T-helper 2 cell treated with Interferon-gamma antibody and Interleukin-4, amounts not matched to agents 5 μg/mL and 100 μg/mL, for 36 hours (primary cell): ENCODE measurements around the gene PFKFB4.
"Not testable (repeated sequence)": the region's sequence is repeated elsewhere in the genome, so short reads cannot be mapped to it uniquely, and the experiment has no call there.

Source experiments
- DNase-seq: peaks from one replicate; pipeline ENCODE4 v3.0.0; 2021; ENCODE audit warnings: low spot score
- H3K27ac Mint-ChIP-seq: one replicate; pipeline ENCODE4 v1.8.0; 2021; ENCODE audit warnings: mild to moderate bottlenecking, mixed read lengths
- H3K27me3 Mint-ChIP-seq: one replicate; pipeline ENCODE4 v1.8.0; 2021; ENCODE audit warnings: low read depth, mixed read lengths
- H3K36me3 Mint-ChIP-seq: one replicate; pipeline ENCODE4 v1.8.0; 2021; ENCODE audit warnings: low read depth, mixed read lengths
- H3K4me1 Mint-ChIP-seq: one replicate; pipeline ENCODE4 v1.8.0; 2021; ENCODE audit warnings: low read depth, mixed read lengths
- H3K4me3 Mint-ChIP-seq: one replicate; pipeline ENCODE4 v1.8.0; 2022; ENCODE audit warnings: mild to moderate bottlenecking, moderate library complexity, mixed read lengths
- H3K9me3 Mint-ChIP-seq: one replicate; pipeline ENCODE4 v1.8.0; 2021; ENCODE audit warnings: mixed read lengths

PFKFB4 gene

DNA sequence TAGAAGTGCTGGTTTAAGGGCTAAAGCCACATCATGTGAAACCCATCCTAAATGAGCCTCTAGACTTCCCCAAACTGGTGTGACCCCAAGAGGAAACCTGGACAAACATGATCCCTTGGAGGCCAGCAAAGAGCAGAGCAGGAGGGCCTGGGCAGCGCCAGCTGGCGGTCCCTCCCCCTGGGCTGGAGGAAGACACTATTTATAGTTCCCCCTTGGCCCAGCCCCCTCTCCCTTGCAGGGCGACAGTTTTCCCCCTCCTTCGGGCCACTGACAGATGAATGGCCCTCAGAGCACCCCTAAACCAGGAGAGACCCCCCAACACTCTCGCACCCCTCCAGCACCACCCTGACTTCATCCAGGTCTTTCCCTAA lies 4.0 kb upstream of the PFKFB4 start:
- no peak for DNase-seq
- no peaks in the 10 kb centered on the region for H3K36me3 Mint-ChIP-seq
- no peak overlapping the region for H3K27ac Mint-ChIP-seq
- H3K27me3 Mint-ChIP-seq = no peaks in the 10 kb centered on the region
- H3K9me3 Mint-ChIP-seq = no peaks in the 10 kb centered on the region
- peaks cover 26% of the 10 kb centered on the region for H3K4me1 Mint-ChIP-seq
- peak overlapping the region; percentile 35 for H3K4me3 Mint-ChIP-seq

DNA sequence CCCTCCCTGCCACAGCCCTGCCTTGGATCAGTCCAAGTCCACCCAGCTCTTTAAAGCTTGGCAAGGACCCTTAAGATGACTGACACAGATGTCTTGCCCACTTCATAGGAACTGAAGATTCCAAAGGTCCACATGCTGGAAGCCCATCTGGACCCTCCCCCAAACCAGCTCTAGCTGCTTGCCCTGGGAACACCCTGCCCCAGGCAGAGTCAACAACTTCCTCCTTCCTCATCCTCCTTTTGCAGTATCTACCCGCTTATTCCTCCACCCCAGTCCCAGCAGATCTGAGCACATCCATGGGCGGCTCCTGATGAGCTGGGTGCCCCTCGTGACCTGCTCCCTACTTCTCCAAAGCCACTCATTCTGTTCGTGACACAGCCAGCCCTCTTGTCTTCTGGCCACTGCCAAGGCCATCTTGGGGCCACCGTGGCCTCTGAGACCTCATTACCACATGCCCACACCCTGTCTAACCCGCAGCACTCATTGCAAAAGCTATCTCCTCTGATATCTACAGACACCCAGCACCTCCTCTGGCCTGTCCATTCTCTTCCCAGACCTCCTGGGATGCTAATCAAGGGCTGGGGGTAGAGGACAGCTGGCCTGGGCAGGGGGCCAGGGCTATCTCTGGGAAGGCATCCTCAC lies 2.0 kb upstream of the PFKFB4 start:
- H3K27me3 Mint-ChIP-seq = no peaks in the 10 kb centered on the region
- no peak for DNase-seq
- H3K36me3 Mint-ChIP-seq = peaks cover 13% of the 10 kb centered on the region
- H3K4me1 Mint-ChIP-seq = peaks cover 33% of the 10 kb centered on the region
- H3K9me3 Mint-ChIP-seq = no peaks in the 10 kb centered on the region
- H3K27ac Mint-ChIP-seq = peak overlapping the region; percentile 62
- peak overlapping the region; percentile 44 for H3K4me3 Mint-ChIP-seq

DNA sequence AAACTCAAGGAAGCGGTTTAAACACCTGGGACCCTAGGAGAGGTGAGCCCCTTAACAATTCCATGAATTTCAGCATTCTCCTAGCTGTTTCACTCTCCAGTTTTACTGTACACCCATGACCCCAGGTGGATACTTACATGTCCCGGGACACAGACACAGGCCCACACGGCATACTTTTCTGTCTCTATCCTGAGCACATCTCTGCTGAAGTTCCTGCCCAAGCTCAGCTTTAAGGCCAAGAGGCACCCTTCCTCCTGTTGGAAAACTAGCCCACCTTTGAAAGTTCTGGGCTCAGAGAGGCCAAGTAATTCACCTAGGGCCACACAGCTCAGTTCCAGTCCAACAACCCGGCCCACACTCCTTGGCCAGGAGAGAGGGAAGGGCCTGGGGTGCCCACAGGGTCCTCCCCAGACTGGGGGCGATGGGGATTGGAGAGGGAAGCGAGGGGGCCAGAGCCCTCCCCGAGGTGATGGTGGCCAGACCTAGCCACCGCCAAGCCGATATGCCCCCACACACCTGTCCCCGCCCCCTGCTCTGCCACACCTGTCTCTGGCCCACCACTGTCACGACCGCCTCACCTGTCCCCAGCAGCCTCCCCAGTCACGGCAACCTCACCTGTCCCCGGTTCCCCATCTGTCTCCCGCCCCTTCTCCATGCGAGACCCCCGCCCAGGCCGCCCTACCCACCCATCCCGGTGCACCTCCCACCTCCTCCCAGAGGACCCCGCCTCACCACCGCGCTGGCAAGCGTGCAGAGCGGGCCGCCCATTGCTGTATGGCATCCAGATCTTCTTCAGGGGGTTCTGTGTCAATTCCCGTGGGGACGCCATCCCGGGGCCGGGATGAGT lies 431 bp downstream of the PFKFB4 start:
- Mint-ChIP-seq H3K27ac (peak overlapping the region; percentile 86), H3K9me3 (no peaks in the 10 kb centered on the region), H3K4me1 (peaks cover 38% of the 10 kb centered on the region), H3K27me3 (no peaks in the 10 kb centered on the region), H3K4me3 (peak overlapping the region; percentile 89), H3K36me3 (peaks cover 21% of the 10 kb centered on the region)
- no peak for DNase-seq

DNA sequence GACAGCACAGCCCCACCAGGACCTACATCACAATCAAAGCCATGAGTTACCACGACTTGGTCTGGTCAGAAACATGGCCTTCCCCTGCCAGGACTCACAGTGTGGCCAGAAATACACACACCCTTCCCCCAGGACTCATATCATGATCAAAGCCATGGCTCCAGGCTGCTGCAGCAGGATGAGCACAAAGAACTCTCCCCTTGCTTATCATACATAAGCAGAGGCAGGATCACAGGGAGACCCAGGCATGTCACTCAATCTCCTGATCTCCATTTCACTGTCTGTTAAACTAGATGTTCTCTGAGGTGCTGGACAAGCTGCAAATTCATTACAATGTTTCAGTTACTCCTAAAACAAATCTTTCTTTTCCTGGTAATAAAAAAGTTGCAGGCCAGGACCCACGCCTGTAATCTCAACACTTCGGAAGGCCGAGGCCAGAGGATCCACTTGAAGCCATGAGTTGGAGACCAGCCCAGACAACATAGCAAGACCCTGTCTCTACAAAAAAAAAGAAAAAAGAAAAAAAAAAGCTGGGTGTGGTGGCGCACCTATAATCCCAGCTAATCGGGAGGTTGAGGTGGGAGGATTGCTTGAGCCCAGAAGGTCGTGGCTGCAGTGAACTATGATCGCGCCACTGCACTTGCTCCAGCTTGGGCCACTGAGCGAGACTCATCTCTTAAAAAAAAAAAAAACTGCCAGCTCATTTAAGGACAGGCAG lies 1.2 kb downstream of the PFKFB4 start:
- Mint-ChIP-seq H3K9me3 (no peaks in the 10 kb centered on the region), H3K4me1 (peaks cover 36% of the 10 kb centered on the region), H3K27ac (peak overlapping the region; percentile 56), H3K4me3 (peak overlapping the region; percentile 89), H3K36me3 (peaks cover 23% of the 10 kb centered on the region), H3K27me3 (no peaks in the 10 kb centered on the region)
- DNase-seq = no peak

DNA sequence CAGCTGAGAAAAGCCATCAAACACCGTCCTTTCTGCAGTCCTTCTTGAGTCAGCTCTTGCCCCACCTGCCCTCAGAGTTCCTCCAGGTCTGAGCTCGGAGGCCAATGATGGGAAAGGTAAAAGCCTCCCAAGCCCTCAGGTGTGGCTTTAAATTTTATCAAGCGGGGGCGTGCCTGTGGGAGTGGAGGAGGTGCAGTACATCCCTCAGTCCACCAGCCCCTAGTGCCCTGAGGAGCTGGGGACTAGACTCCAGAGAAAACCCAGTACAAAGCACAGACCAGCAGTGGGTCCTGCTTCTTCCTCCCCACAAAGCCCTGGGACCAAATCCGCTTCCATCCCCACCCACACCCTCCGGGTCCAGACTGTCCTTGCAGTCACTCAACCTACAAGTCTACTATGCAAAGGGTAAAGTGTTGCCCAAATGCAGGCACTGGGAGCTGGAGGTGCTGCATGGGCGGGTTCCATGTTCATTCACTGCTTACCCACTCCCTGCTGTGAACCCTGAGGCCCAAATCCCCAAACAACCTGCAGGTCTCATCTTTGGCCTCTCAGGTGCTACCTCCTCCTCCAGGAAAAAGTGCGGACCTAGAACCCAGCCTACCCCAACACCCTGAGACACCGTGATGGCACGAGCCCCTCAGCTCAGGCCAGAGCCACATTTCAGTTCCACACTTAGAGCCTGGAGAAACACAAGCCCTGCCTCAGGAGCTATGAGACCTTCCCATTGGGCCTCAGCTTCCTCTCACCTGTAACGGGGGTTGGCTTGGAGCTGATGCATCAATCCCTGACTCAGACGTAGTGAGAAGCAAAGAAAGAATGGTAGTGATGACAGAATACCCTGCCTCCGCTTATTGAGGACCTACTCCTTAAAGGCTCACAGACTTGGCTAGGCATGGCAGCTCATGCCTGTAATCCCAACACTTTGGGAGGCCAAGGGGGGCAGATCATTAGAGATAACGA lies 2.4 kb downstream of the PFKFB4 start:
- Mint-ChIP-seq H3K4me1 (peaks cover 32% of the 10 kb centered on the region), H3K4me3 (peak overlapping the region; percentile 89), H3K9me3 (no peaks in the 10 kb centered on the region), H3K27me3 (no peaks in the 10 kb centered on the region), H3K36me3 (peaks cover 23% of the 10 kb centered on the region), H3K27ac (no peak overlapping the region)
- no peak for DNase-seq

DNA sequence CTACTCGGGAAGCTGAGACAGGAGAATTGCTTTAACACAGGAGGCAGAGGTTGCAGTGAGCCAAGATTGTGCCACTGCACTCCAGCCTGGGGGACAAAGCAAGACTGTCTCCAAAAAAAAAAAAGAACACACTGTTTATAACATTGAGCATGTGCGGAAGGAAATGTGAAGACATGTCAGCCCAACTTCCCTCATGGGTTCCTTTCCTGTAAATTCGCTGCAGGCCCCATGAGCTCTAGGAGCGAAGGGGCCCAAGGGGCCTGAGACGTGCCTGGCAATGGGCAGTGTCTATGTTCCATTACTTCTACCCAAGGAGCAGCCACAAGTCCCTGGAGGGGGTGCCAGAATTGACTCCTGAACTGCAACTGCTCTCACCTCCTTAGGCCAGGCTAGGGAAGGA lies 3.2 kb downstream of the PFKFB4 start:
- H3K27me3 Mint-ChIP-seq = no peaks in the 10 kb centered on the region
- peaks cover 28% of the 10 kb centered on the region for H3K36me3 Mint-ChIP-seq
- H3K9me3 Mint-ChIP-seq = no peaks in the 10 kb centered on the region
- DNase-seq = no peak
- no peak overlapping the region for H3K27ac Mint-ChIP-seq
- peaks cover 30% of the 10 kb centered on the region for H3K4me1 Mint-ChIP-seq
- H3K4me3 Mint-ChIP-seq = no peak overlapping the region

DNA sequence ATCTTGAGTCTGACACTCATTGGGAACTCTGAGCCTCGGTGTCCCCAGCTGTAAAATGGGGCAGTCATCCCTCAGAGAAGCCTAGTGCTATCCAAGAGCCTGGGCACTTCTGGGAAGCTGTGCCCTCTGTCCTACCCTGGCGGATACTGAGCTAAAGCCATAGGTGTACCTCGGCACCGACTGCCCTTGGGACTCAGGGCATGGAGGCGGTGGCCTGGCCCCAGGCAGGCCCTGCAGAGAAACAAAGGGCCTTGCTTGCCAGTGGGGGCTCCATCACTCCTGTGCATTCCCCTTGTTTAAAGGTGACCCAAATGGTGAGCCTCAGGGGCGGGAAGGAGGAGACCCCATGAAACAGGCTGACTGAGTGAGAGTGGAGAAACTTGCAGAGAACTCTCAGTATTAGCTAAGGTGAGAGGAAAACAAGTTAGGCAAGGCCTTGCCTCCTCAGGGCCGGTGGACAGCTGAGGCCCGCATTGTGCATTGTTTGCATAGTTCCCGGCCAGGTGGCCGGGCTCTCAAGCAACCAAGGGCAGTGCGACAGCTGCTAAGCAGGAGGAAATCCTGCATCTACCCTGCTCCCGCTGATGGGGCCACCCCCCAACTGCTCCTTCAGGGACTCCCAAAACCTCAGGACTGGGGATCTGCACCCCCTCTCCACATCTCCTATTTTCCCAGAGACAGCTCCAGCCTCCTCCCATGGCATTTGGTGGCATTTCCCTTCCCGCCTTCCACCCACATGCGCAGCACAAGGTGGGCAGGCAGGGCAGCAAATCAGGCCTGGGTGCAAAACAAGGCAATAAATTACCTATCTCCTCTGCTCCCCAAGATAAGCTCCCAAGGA lies 4.3 kb downstream of the PFKFB4 start:
- H3K9me3 Mint-ChIP-seq = no peaks in the 10 kb centered on the region
- peaks cover 27% of the 10 kb centered on the region for H3K4me1 Mint-ChIP-seq
- H3K27ac Mint-ChIP-seq = no peak overlapping the region
- no peaks in the 10 kb centered on the region for H3K27me3 Mint-ChIP-seq
- DNase-seq = no peak
- no peak overlapping the region for H3K4me3 Mint-ChIP-seq
- H3K36me3 Mint-ChIP-seq = peaks cover 34% of the 10 kb centered on the region

DNA sequence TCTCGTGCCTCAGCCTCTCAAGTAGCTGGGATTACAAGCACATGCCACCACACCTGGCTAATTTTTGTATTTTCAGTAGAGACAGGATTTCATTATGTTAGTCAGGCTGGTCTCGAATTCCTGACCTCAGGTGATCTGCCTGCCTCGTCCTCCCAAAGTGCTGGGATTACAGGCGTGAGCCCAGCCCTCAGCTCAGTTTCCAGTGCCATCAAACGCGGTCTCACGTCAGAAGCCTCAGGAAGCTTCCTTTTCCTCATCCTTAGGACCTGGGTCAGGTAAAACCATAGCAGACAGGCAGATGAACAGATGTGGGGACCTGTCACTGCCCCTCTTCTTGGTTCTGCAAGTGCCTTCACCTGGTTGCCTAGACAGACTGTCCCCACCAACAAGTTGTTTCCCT lies 5.0 kb downstream of the PFKFB4 start:
- not testable (repeated sequence) for H3K27ac Mint-ChIP-seq, H3K4me3 Mint-ChIP-seq, DNase-seq, H3K9me3 Mint-ChIP-seq, H3K27me3 Mint-ChIP-seq
- peaks cover 37% of the 10 kb centered on the region for H3K36me3 Mint-ChIP-seq
- peaks cover 27% of the 10 kb centered on the region for H3K4me1 Mint-ChIP-seq

DNA sequence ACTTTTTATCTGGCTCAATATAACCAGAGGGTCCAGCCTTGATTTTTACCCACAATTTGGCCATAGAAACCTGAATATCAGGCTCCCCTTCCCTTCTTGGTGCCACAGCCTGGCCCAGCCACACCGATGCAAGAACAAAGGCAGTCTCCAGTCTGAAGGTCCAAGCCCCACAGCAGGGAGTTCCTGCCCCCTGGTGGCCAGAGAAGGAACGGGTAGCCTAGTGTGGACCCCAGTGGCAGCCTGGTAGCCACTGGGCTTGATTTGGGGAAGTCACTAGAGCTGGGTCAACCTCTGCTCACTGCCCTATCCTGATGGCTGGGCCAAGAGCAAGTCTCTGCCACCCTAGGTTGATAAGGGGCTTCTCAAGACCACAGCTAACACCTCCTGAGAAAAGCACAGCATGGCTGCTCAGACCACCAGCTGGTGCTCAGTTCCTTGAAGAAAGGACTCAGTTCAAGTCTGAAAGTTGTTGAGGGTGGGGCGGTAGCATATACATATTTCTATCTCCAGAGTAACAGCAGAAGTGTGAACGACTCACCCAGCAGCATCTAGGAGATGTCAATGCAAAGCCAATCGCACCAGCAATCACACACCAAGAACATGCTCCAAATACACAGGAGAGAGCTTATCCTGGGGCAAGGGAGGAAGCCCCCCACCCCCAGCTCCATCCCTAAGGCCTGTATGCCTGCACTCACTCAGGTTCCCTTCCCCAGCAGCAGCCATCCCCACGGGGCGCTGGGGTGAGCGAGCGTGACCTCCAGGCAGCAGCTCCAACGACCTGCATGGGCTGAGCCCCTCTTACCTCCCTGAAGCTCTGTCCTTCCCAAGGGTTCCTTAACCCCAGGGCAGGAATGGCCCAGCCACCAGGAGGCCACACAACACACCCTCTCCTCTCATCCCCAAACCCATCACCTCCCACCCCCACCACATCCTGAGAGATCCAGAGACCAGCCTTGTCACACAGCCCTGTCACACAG lies 7.6 kb downstream of the PFKFB4 start:
- H3K4me1 Mint-ChIP-seq = peaks cover 16% of the 10 kb centered on the region
- H3K4me3 Mint-ChIP-seq = no peak overlapping the region
- no peak overlapping the region for H3K27ac Mint-ChIP-seq
- no peaks in the 10 kb centered on the region for H3K27me3 Mint-ChIP-seq
- peaks cover 33% of the 10 kb centered on the region for H3K36me3 Mint-ChIP-seq
- peak; percentile 68 for DNase-seq
- no peaks in the 10 kb centered on the region for H3K9me3 Mint-ChIP-seq

DNA sequence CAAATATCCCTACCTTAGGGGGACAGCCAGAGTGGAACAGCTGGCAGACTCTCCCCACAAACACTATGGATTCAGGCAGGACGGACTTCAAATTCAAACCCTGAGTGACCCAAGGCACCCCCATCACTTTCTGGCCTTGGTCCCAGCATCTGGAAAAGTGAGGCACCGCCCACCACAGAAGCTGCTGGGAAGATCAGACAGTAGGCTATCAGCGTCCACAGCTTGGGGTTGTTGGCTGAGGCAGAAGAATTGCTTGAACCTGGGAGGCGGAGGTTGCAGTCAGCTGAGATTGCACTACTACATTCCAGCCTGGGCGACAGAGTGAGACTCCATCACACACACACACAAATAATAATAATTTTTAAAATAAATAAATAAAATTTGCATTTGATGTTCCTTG lies 8.5 kb downstream of the PFKFB4 start:
- H3K4me3 Mint-ChIP-seq = no peak overlapping the region
- peaks cover 14% of the 10 kb centered on the region for H3K4me1 Mint-ChIP-seq
- H3K36me3 Mint-ChIP-seq = peaks cover 31% of the 10 kb centered on the region
- H3K27ac Mint-ChIP-seq = no peak overlapping the region
- no peaks in the 10 kb centered on the region for H3K9me3 Mint-ChIP-seq
- DNase-seq = no peak
- no peaks in the 10 kb centered on the region for H3K27me3 Mint-ChIP-seq

DNA sequence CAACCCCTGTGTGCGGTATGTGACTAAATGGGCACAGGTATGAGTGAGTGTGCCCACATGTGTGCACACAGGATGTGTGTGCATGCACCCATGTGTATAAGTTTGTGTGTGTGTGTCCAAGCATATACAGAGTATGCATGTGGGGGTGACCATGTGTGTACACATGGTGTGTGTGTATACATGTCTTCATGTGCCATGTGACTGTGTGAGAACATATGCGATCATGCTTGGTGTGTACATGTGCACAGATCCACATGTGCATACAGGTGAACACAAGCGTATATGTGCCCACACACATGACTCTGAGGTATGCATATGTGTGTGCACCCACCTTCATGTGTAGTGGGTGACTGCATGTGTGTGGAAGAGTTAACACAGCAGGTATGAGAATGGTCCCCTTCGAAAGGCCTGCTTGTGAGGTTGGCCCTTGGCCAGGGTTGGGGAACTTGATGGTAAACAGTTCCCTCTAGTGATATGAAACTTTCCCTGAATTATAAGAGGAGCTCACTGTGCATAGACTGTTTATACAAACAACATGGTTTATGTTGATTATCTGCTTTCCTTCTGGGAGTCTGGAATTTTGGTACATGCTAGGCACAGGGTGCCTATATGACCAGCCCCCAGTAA lies 10.3 kb downstream of the PFKFB4 start:
- H3K9me3 Mint-ChIP-seq = no peaks in the 10 kb centered on the region
- no peak for DNase-seq
- peaks cover 11% of the 10 kb centered on the region for H3K4me1 Mint-ChIP-seq
- no peak overlapping the region for H3K27ac Mint-ChIP-seq
- no peaks in the 10 kb centered on the region for H3K27me3 Mint-ChIP-seq
- no peak overlapping the region for H3K4me3 Mint-ChIP-seq
- H3K36me3 Mint-ChIP-seq = peaks cover 34% of the 10 kb centered on the region

DNA sequence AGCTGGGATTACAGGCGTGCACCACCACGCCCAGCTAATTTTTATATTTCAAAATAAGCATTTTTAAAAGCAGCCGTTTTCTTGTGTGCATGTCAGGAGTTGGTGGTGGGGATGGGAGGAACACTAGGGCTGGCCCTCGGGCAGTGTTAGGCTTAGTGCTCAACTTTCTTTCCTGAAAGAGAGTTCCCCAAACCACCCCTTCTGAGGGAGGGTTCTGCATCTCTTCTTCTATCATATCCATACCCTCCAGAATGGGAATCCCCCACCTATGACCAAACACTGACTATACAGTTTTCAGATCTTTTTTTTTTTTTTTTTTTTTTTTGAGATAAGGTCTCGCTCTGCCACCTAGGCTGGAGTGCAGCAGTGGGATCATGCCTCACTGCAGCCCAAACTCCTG lies 12.5 kb downstream of the PFKFB4 start:
- no peak overlapping the region for H3K27ac Mint-ChIP-seq
- no peaks in the 10 kb centered on the region for H3K27me3 Mint-ChIP-seq
- no peaks in the 10 kb centered on the region for H3K9me3 Mint-ChIP-seq
- H3K4me1 Mint-ChIP-seq = peaks cover 6% of the 10 kb centered on the region
- H3K36me3 Mint-ChIP-seq = peaks cover 31% of the 10 kb centered on the region
- no peak for DNase-seq
- H3K4me3 Mint-ChIP-seq = no peak overlapping the region
